HG02970 (cell line): ENCODE measurements around the gene NLK.
"Not testable (repeated sequence)": the region's sequence is repeated elsewhere in the genome, so short reads cannot be mapped to it uniquely, and the experiment has no call there.

ENCODE experiments used
- ATAC-seq: cut with Tn5 transposase; IDR thresholded peaks from one replicate; pipeline ENCODE4 v1.9.1; 2021; ENCODE audit warnings: mild to moderate bottlenecking, moderate library complexity, moderate number of reproducible peaks; ENCODE audit not compliant: unreplicated experiment, low FRiP score

NLK gene

DNA sequence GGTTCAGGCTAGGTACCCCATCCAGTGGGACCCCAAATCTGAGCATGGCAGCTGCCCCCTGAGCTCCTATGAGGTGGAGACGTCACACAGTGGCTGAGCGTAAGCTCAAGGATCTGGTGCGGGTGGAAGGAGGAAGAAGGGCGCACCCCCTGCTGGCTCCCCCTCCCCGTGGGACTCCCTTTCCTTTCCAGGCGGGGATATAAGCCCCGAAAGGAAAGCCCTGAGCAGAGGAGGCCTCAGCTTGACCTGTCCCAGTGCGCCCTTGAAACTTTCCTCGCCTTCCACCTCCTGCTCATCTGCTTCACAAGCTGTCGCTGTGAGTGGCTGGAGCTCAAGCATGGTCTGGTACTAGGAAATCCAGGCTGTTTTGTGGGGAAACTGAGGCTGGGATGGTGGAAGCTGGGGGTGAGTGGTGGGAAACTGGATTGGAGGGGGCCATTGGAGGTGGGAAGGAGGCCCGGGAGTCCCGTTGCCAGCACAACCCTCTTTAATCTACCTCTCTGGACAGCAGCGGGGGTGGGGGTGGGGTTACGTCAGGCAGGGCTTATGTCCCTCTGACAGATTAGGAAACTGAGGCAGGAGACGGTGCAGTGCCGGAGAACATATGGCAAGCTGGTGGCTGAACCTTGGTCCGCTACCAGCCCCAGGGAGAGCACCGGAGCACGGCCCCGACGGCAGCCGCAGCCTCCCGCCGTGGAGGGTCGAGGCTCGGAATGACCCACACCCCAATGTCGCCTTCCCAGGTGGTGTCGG, 184.3 kb downstream of the NLK start:
- ATAC-seq, result no peak

GRCh38 chr17:28227316-28228108, 185.0 kb downstream of the NLK start:
- no peak for ATAC-seq

- ATAC-seq, result no peak
Measured at GRCh38 chr17:28228109-28228840, 185.8 kb downstream of the NLK start.

- no peak for ATAC-seq
Measured at GRCh38 chr17:28228986-28229729, 186.7 kb downstream of the NLK start.

GRCh38 chr17:28230011-28230410, 187.5 kb downstream of the NLK start:
- no peak for ATAC-seq

GRCh38 chr17:28230607-28231006, 188.1 kb downstream of the NLK start:
- ATAC-seq, result not testable (repeated sequence)

GRCh38 chr17:28231624-28232023, 189.1 kb downstream of the NLK start:
- ATAC-seq, result not testable (repeated sequence)

DNA sequence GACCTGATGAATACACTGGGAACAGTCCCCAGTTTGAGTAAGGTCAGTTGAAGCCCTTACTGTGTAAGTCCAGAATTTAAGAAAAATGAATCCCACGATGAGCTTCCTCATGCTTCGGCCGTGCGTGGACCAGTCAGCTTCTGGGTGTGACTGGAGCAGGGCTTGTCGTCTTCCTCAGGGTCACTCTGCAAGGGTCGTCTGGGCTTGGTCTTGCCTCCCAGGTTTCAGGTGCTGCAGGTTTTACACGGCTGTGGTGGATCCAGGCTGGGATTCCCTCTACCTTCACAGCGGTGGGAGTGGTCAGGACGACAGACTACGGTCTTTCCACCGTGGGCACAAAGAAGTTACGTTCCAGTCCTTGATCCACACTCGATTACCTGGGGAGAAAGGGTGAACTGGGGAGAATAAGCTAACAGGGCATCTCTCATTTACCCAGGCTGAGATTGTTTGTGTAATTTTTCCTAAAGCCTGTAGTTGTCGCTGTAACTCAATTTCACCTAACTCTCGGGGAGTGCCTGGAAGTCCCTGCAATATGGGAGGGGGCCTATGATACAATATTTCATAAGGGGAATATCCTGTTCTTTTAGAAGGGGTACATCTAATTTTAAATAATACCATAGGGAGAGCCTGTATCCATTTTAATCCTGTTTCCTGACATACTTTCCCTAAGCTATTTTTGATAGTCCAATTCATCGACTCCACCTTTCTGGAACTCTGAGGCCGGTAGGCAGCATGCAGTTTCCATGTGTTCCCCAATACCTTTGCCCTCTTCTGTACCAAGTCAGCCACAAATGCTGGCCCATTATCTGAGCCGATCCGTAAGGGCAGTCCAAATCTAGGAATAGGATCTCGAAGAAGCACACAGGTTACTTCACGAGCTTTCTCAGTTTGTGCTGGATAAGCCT, 190.7 kb downstream of the NLK start:
- ATAC-seq, result not testable (repeated sequence)

DNA sequence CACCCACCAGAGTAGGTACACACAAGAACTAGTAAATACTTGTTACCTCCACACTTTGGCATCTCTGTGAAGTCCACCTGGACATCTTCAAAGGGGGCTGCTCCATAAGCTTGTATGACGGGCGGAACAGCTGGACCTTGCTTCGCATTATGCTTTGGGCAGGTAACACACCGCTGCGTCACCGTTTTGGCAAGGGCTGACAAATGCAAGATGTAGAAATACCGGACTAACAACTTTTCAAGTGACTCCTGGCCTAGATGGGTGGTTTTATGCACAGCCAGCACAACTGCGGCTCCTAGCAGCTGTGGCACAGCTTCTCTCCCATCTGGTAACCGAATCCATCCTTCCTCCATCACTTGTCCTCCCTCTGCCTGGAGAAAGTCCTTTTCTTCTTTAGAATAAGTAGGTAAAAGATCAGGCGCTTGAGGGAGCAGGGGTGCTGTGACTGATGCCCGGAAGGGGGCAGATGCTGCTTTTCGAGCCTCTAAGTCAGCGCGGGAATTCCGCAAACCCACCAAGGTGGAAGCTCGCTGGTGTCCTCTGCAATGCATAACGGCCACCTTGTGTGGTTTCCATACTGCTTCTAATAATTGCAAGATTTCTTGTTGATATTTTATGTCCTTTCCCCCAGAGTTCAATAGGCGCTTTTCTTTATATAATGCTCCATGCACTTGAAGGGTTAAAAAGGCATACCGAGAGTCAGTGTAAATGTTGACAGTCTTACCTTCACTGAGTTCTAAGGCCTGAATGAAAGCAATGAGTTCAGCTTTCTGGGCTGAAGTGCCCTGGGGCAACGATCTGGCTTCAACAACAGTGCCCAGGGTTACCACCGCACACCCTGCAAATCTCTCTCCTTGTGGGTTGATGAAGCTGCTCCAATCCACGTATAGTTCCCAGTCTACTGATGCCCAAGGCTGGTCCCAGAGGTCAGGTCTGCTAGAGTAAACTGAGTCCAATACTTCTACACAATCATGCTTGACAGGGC, 191.7 kb downstream of the NLK start:
- not testable (repeated sequence) for ATAC-seq

GRCh38 chr17:28235066-28235700, 192.7 kb downstream of the NLK start:
- not testable (repeated sequence) for ATAC-seq

GRCh38 chr17:28236033-28236653, 193.7 kb downstream of the NLK start:
- not testable (repeated sequence) for ATAC-seq

GRCh38 chr17:28238547-28239270, 196.2 kb downstream of the NLK start:
- not testable (repeated sequence) for ATAC-seq

DNA sequence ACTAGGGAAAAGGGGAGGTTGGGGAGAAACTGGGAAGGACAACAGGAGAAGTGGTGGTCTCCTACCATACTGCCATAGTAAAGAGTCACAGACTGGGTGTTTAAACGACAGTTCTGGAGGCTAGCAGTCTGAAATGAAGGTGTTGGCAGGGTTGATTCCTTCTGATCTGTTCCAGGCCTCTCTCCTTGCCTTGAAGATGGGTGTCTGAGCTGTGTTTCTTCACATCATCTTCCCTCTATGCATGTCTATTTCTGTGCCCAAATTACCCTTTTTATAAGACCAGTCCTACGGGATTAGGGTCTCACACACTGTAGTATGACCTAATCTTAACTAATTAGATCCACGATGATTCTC, 196.8 kb downstream of the NLK start:
- no peak for ATAC-seq

DNA sequence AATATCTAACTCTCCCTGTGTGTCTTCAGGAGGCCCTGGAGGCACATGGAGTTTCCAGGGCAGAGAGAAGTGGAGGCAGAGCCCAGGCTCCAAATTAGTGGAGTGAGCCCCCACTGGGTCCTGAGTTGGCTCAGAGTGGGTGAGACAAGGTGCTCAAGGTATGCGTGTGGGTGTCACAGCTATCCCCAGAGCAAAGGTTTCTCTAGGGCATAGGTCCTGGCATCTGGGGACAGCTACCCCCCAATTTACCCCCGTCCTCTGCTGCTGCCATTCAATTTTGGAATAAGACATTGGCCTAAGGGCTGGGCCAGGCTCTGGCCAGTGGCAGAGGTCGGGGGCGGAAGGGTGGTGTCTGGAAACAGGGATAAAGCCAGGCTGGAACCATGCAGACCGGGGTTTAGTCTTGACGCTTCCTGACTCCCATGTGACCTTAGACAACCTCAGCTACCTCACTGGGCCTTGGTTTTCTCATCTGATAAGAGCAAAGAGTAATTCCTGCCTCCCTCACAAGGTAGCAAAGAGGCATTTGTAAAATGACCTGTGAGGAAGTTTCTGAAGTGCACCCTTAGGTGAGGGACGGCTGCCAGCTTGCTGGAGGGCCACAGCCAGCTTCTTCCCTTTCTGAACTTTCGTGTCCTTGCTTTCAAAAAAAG, 198.3 kb downstream of the NLK start:
- no peak for ATAC-seq

- no peak for ATAC-seq
Measured at GRCh38 chr17:28242791-28243190, 200.3 kb downstream of the NLK start.

DNA sequence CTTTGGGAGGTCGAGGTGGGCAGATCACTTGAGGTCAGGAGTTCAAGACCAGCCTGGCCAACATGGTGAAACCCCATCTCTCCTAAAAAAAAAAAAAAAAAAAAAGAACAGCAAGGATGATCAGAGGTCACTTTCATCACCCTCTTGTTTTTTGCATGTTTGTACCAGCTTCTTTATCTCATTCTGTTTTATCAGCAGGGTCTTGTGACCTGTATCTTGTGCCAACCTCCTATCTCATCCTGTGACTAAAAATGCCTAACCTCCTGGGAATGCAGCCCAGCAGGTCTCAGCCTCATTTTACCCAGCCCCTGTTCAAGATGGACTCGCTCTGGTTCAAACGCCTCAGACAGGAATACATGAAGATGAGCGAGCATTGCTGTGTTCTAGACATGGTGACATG, 200.8 kb downstream of the NLK start:
- not testable (repeated sequence) for ATAC-seq
